HG02981 (cell line): ENCODE measurements around the gene SNAPC2.
"Not testable (repeated sequence)": the region's sequence is repeated elsewhere in the genome, so short reads cannot be mapped to it uniquely, and the experiment has no call there.

Experiments
- ATAC-seq: cut with Tn5 transposase; IDR thresholded peaks from one replicate; pipeline ENCODE4 v1.9.1; 2021; ENCODE audit warnings: mild to moderate bottlenecking, moderate library complexity; ENCODE audit not compliant: unreplicated experiment

The SNAPC2 gene

GRCh38 chr19:7932930-7933300 lies 12.8 kb downstream of the SNAPC2 start:
- no peak for ATAC-seq

GRCh38 chr19:7933411-7933810 lies 13.3 kb downstream of the SNAPC2 start:
- ATAC-seq: no peak

GRCh38 chr19:7933828-7934725 lies 13.9 kb downstream of the SNAPC2 start:
- no peak for ATAC-seq

GRCh38 chr19:7934766-7935165 lies 14.6 kb downstream of the SNAPC2 start:
- no peak for ATAC-seq

GRCh38 chr19:7940841-7941240 lies 20.7 kb downstream of the SNAPC2 start:
- ATAC-seq: no peak

GRCh38 chr19:7941895-7942596 lies 21.9 kb downstream of the SNAPC2 start:
- ATAC-seq: no peak

GRCh38 chr19:7942981-7943443 lies 22.9 kb downstream of the SNAPC2 start:
- no peak for ATAC-seq

GRCh38 chr19:7943444-7944176 lies 23.5 kb downstream of the SNAPC2 start, which contains the start of gene TIMM44:
Gene TIMM44, minus strand, starts transcription at chr19:7943666. Its CDS starts 15 bp downstream, at chr19:7943651.
- ATAC-seq: peak; percentile 95

GRCh38 chr19:7944177-7944761 lies 24.1 kb downstream of the SNAPC2 start:
- no peak for ATAC-seq

GRCh38 chr19:7947939-7948338 lies 27.8 kb downstream of the SNAPC2 start:
- no peak for ATAC-seq

- no peak for ATAC-seq
These were observed 32.9 kb downstream of the SNAPC2 start for GRCh38 chr19:7953060-7953459.

- ATAC-seq: no peak
These were observed 33.4 kb downstream of the SNAPC2 start for GRCh38 chr19:7953576-7953975.

- no peak for ATAC-seq
These were observed 35.6 kb downstream of the SNAPC2 start for GRCh38 chr19:7955696-7956095.

- no peak for ATAC-seq
These were observed 39.1 kb downstream of the SNAPC2 start for GRCh38 chr19:7959211-7959610.

GRCh38 chr19:7961082-7961481 lies 40.9 kb downstream of the SNAPC2 start:
- not testable (repeated sequence) for ATAC-seq

- ATAC-seq: no peak
These were observed 41.9 kb downstream of the SNAPC2 start for GRCh38 chr19:7961920-7962626.

GRCh38 chr19:7962644-7963268 lies 42.6 kb downstream of the SNAPC2 start:
- no peak for ATAC-seq

- ATAC-seq: no peak
These were observed 43.4 kb downstream of the SNAPC2 start for GRCh38 chr19:7963566-7963965.

- no peak for ATAC-seq
These were observed 45.2 kb downstream of the SNAPC2 start for GRCh38 chr19:7965259-7965841.
